ENCODE results near the gene KLHL8.

DNA sequence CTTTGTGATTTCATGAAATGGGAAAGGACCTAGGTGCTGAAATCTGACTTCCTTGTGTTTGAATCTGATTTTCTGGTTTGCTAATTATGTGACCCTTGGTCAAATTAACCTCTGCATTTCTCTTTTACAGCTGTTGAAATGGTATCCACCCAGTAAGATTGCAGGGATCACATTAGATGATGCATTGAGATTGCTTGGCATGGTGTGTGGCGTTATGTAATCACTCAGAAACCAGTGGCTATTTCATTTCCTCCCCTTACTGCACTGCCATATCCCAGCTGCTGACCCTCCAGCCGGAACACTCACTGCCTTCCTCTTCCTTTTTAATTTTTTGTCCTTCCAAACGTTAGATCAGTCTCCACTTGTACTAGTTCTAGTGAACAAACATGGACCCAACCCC lies 79.0 kb downstream of the KLHL8 start:
- no peak for TF ChIP-seq POLR2AphosphoS5 (IDR thresholded peaks at IDR 0.05)
- TF ChIP-seq, protein P1, sequence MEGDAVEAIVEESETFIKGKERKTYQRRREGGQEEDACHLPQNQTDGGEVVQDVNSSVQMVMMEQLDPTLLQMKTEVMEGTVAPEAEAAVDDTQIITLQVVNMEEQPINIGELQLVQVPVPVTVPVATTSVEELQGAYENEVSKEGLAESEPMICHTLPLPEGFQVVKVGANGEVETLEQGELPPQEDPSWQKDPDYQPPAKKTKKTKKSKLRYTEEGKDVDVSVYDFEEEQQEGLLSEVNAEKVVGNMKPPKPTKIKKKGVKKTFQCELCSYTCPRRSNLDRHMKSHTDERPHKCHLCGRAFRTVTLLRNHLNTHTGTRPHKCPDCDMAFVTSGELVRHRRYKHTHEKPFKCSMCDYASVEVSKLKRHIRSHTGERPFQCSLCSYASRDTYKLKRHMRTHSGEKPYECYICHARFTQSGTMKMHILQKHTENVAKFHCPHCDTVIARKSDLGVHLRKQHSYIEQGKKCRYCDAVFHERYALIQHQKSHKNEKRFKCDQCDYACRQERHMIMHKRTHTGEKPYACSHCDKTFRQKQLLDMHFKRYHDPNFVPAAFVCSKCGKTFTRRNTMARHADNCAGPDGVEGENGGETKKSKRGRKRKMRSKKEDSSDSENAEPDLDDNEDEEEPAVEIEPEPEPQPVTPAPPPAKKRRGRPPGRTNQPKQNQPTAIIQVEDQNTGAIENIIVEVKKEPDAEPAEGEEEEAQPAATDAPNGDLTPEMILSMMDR (IDR thresholded peaks at IDR 0.05; ENCODE audit: poor library complexity, severe bottlenecking), result no peak
- no peak for TF ChIP-seq TAF1 (IDR thresholded peaks at IDR 0.05; ENCODE audit: low read depth)
- TF ChIP-seq, protein P2, sequence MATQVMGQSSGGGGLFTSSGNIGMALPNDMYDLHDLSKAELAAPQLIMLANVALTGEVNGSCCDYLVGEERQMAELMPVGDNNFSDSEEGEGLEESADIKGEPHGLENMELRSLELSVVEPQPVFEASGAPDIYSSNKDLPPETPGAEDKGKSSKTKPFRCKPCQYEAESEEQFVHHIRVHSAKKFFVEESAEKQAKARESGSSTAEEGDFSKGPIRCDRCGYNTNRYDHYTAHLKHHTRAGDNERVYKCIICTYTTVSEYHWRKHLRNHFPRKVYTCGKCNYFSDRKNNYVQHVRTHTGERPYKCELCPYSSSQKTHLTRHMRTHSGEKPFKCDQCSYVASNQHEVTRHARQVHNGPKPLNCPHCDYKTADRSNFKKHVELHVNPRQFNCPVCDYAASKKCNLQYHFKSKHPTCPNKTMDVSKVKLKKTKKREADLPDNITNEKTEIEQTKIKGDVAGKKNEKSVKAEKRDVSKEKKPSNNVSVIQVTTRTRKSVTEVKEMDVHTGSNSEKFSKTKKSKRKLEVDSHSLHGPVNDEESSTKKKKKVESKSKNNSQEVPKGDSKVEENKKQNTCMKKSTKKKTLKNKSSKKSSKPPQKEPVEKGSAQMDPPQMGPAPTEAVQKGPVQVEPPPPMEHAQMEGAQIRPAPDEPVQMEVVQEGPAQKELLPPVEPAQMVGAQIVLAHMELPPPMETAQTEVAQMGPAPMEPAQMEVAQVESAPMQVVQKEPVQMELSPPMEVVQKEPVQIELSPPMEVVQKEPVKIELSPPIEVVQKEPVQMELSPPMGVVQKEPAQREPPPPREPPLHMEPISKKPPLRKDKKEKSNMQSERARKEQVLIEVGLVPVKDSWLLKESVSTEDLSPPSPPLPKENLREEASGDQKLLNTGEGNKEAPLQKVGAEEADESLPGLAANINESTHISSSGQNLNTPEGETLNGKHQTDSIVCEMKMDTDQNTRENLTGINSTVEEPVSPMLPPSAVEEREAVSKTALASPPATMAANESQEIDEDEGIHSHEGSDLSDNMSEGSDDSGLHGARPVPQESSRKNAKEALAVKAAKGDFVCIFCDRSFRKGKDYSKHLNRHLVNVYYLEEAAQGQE (IDR thresholded peaks at IDR 0.05; ENCODE audit: borderline replicate concordance), result no peak
- TF ChIP-seq MXI1 (conservative IDR thresholded peaks at IDR 0.05; ENCODE audit: poor library complexity, severe bottlenecking), result no peak
- no peak for TF ChIP-seq EZH2 (IDR thresholded peaks at IDR 0.05; ENCODE audit: borderline replicate concordance, insufficient read depth, low read length, poor library complexity, severe bottlenecking)

Measured in neural cell (in vitro differentiated cells).